Measurements from ENCODE around the gene HSPB9. TPM values are rescaled to one million over a fixed set of nuclear protein-coding genes. Genes with fewer than 3 reads are reported as not detected.
A peak's percentile ranks its signal among the peaks of the same experiment; 100 is the strongest.

HSPB9 gene
- total and polyA plus RNA-seq, 2 of the 8 experiments (the other 6 are each of a cell fraction or from before 2014, with no cell fraction given) = 0.27 to 0.30 TPM

DNA sequence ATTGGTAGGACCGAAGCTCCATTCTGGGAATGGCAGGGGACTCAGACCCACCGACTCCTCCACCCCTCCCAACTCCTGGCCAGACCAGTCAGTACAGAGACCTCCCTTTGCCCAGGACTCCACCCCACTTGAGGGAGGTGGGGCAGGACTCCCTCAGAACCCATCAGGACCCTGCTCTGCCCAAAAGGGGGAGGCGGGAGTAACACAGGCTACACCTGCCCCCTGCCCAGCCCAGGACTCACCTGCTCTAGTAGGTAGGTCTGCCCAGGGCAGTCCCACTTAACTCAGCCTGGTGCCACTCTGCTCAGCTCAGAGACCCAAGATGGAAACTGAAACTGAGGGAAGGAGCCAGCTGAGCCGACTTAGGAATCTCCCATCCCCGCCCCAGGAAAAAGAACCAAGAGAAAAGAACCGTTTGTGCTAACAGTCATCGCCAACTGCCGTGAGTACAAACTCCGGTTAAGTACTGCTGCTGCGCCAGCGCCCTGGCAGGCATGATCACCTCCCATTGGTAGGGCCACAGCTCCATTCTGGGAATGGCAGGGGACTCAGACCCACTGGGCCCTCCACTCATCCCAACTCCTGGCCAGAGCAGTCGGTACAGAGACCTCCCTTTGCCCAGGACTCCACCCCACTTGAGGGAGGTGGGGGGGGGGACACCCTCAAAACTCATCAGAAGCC is 10.6 kb upstream of the HSPB9 start:
- Histone ChIP-seq H3K18ac (ENCODE audit: extremely low read depth, low read length) (0 out of 2 replicates have a peak overlapping the region, but pooled peaks have one; percentile 32), H2BK15ac (ENCODE audit: low read length) (0 out of 2 replicates have a peak overlapping the region, but pooled peaks have one; percentile 72), H4K5ac (ENCODE audit: insufficient read length, low read depth, low read length) (no peak overlapping the region), H2BK120ac (replicated peaks; ENCODE audit: low read depth, low read length) (no peak overlapping the region), H3K23ac (ENCODE audit: insufficient read length) (no peak overlapping the region), H3K14ac (ENCODE audit: insufficient read length) (no peak overlapping the region), H2BK12ac (ENCODE audit: low read depth, low read length) (peak overlapping the region; percentile 17; the same call in 1 of the 2 replicates), H2BK20ac (ENCODE audit: low read length) (no peak overlapping the region), H3K36me3 (ENCODE audit: control insufficient read depth in 2 of 4, insufficient read depth in 4 of 4, low read length in 3 of 4) (peaks cover 0 to 6% (median 2%) of the 10 kb centered on the region in 4 experiments; a peak in 5 of 8 replicates), H2AK5ac (ENCODE audit: low read depth, low read length) (no peak overlapping the region), H3K56ac (replicated peaks; ENCODE audit: insufficient read length, low read depth, low read length) (no peak overlapping the region), H3K9ac (replicated peaks in 1 of 4; ENCODE audit: extremely low read depth in 1 of 4, low read depth in 3 of 4, low read length in 3 of 4) (no peak overlapping the region), H2AFZ (ENCODE audit: low read length) (no peak overlapping the region), H2BK5ac (ENCODE audit: low read depth, low read length) (no peak overlapping the region), H3K27me3 (replicated peaks in 1 of 4; ENCODE audit: control insufficient read depth in 3 of 4, extremely low read depth in 1 of 4, insufficient read depth in 3 of 4, low read length in 3 of 4) (no peaks in the 10 kb centered on the region), H3K4me2 (ENCODE audit: insufficient read depth in 1 of 2, low read depth in 2 of 2, low read length in 2 of 2) (no peak overlapping the region), H3K9me3 (ENCODE audit: insufficient read depth in 2 of 2, low read depth in 1 of 2, low read length in 1 of 2) (no peaks in the 10 kb centered on the region), H4K8ac (ENCODE audit: extremely low read depth, insufficient read depth, low read length) (no peak overlapping the region), H3K23me2 (ENCODE audit: low read depth, low read length) (peaks cover 2% of the 10 kb centered on the region; the same call in 1 of the 2 replicates), H3K4me1 (replicated peaks in 1 of 4; ENCODE audit: control insufficient read depth in 3 of 4, insufficient read depth in 4 of 4, low read length in 3 of 4) (peaks cover 0 to 18% (median 10%) of the 10 kb centered on the region in 4 experiments; a peak in 6 of 7 replicates), H3K4me3 (ENCODE audit: extremely low read depth in 1 of 4, insufficient read depth in 2 of 4, low read depth in 3 of 4, low read length in 4 of 4) (no peak overlapping the region), H3K4ac (replicated peaks; ENCODE audit: insufficient read length, low read depth, low read length) (no peak overlapping the region), H3K27ac (ENCODE audit: low read depth, low read length) (no peak overlapping the region), H4K20me1 (replicated peaks in 1 of 2; ENCODE audit: control insufficient read depth in 1 of 2, insufficient read depth in 2 of 2, low read length in 2 of 2) (peaks cover 0 to under 1% of the 10 kb centered on the region in 2 experiments), H3K79me2 (ENCODE audit: control insufficient read depth in 1 of 2, insufficient read depth in 2 of 2, low read length in 2 of 2) (no peaks in the 10 kb centered on the region), H3K79me1 (ENCODE audit: low read depth, low read length) (no peaks in the 10 kb centered on the region), H4K91ac (replicated peaks; ENCODE audit: insufficient read length, low read length) (no peak overlapping the region)
- DNase-seq (ENCODE audit: low read depth in 1 of 2, low spot score in 2 of 2) = no peak
- CTCF ChIA-PET (ENCODE audit: partially characterized antibody) = interaction anchor here (1.1 to 39.4 kb wide), 7 partner anchors 8 to 149 kb away, joined by 3 to 1084 read pairs (median 8); partner anchors contain the start of genes DNAJC7, KAT2A, NKIRAS2 and ZNF385C
- 91% methylated on average over 11 of the region's 12 CpGs; no CpG with 5 or more reads in 1 of the 2 experiments for WGBS, 2 experiments (ENCODE audit: extremely low coverage in 1 of 2, insufficient coverage in 1 of 2, insufficient read length in 1 of 2, insufficient replicate concordance in 2 of 2, low coverage in 1 of 2, low lambda C conversion rate in 2 of 2, missing lambda C conversion rate in 1 of 2)
- POLR2A ChIA-PET (ENCODE audit: partially characterized antibody) = interaction anchor here (0.6 to 7.2 kb wide), 13 partner anchors 9 to 100 kb away, joined by 3 to 51 read pairs (median 3); partner anchors contain the start of genes DNAJC7, HSPB9, KAT2A and NKIRAS2
- FAIRE-seq = no peak
- TF ChIP-seq, protein P1, sequence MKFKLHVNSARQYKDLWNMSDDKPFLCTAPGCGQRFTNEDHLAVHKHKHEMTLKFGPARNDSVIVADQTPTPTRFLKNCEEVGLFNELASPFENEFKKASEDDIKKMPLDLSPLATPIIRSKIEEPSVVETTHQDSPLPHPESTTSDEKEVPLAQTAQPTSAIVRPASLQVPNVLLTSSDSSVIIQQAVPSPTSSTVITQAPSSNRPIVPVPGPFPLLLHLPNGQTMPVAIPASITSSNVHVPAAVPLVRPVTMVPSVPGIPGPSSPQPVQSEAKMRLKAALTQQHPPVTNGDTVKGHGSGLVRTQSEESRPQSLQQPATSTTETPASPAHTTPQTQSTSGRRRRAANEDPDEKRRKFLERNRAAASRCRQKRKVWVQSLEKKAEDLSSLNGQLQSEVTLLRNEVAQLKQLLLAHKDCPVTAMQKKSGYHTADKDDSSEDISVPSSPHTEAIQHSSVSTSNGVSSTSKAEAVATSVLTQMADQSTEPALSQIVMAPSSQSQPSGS (IDR thresholded peaks at IDR 0.05; ENCODE audit: low read length) = no peak
- TF ChIP-seq CEBPB (IDR thresholded peaks at IDR 0.05; ENCODE audit: low read depth, low read length) = no peak

All from H1 (cell line).